IMR-90 (cell line): ENCODE data around the gene NCOA7. TPM values are rescaled to one million over a fixed set of nuclear protein-coding genes. Genes with fewer than 3 reads are reported as not detected.

Source experiments
- ATAC-seq: fragments of 200-7000 bp; cut with Tn5 transposase; 2 replicates; pipeline ENCODE4 v1.9.1; 2020; ENCODE audit warnings: low read depth, mild to moderate bottlenecking, moderate library complexity
- BruUV-seq: library from RNA; stranded (reverse); fragments of 400-500 nt; replicated peaks from 2 replicates; lab custom pipeline; 2021; lab: Mats Ljungman, UMichigan
- CTCF ChIA-PET: fragments of 300-600 bp; formaldehyde crosslinking; extraction: SDS; loops from one replicate; lab custom pipeline; 2021; ENCODE audit warnings: antibody characterized with exemption; lab: Yijun Ruan, JAX
- POLR2A ChIA-PET: fragments of 300-600 bp; sonication (Branson Sonifier 250); formaldehyde crosslinking; loops from one replicate; lab custom pipeline; 2022; ENCODE audit warnings: antibody characterized with exemption; ENCODE audit not compliant: unreplicated experiment; lab: Charles Lee
- DNase-seq: peaks from one replicate; pipeline ENCODE4 v3.0.0; 2013
- H2AFZ ChIP-seq: replicated peaks from 2 replicates; pipeline ENCODE3; 2013; ENCODE audit warnings: low read length, mild to moderate bottlenecking; ENCODE audit not compliant: poor library complexity
- H2AK5ac ChIP-seq: 2 replicates; pipeline ENCODE4 v1.6.1; 2013; ENCODE audit warnings: low read depth, low read length, inconsistent platforms
- H2AK9ac ChIP-seq: replicated peaks from 2 replicates; pipeline ENCODE3; 2013; ENCODE audit warnings: mild to moderate bottlenecking, low read depth, low read length, moderate library complexity; ENCODE audit not compliant: poor library complexity
- H2BK120ac ChIP-seq: 2 replicates; pipeline ENCODE4 v1.6.1; 2013; ENCODE audit warnings: low read depth, low read length, inconsistent platforms
- H2BK15ac ChIP-seq: 3 replicates; pipeline ENCODE4 v1.6.1; 2013; ENCODE audit warnings: low read depth, low read length, inconsistent platforms
- H2BK20ac ChIP-seq: 2 replicates; pipeline ENCODE4 v1.6.1; 2013; ENCODE audit warnings: low read depth, mild to moderate bottlenecking, inconsistent platforms, low read length, moderate library complexity
- H2BK5ac ChIP-seq: 2 replicates; pipeline ENCODE4 v1.6.1; 2013; ENCODE audit warnings: mild to moderate bottlenecking, low read depth, low read length, inconsistent platforms; ENCODE audit not compliant: poor library complexity, severe bottlenecking
- H3K14ac ChIP-seq: replicated peaks from 2 replicates; pipeline ENCODE4 v1.6.1; 2013; ENCODE audit warnings: low read depth, low read length, inconsistent platforms
- H3K18ac ChIP-seq: 2 replicates; pipeline ENCODE4 v1.6.1; 2013; ENCODE audit warnings: low read depth, low read length, control low read depth
- H3K23ac ChIP-seq: 2 replicates; pipeline ENCODE4 v1.6.1; 2013; ENCODE audit warnings: low read depth, low read length, inconsistent platforms
- H3K27ac ChIP-seq: 2 replicates; pipeline ENCODE4 v1.5.1; 2013; ENCODE audit warnings: mild to moderate bottlenecking, control low read depth, low read length; ENCODE audit not compliant: insufficient read depth
- H3K27me3 ChIP-seq: 2 replicates; pipeline ENCODE4 v1.6.1; 2013; ENCODE audit warnings: low read length; ENCODE audit not compliant: control insufficient read depth, insufficient read depth
- H3K36me3 ChIP-seq: 2 replicates; pipeline ENCODE4 v1.6.1; 2013; ENCODE audit warnings: low read length, mixed read lengths; ENCODE audit not compliant: control insufficient read depth, insufficient read depth
- H3K4ac ChIP-seq: 2 replicates; pipeline ENCODE4 v1.6.1; 2013; ENCODE audit warnings: low read depth, low read length, inconsistent platforms
- H3K4me1 ChIP-seq: 2 replicates; pipeline ENCODE4 v1.6.1; 2013; ENCODE audit warnings: low read length, mixed read lengths; ENCODE audit not compliant: control insufficient read depth, insufficient read depth
- H3K4me2 ChIP-seq: 2 replicates; pipeline ENCODE4 v1.6.1; 2013; ENCODE audit warnings: low read depth, mild to moderate bottlenecking, control low read depth, low read length, moderate library complexity
- H3K4me3 ChIP-seq: 2 replicates; pipeline ENCODE4 v1.5.1; 2013; ENCODE audit warnings: low read depth, mild to moderate bottlenecking, control low read depth, low read length, moderate library complexity; ENCODE audit not compliant: insufficient read depth
- H3K56ac ChIP-seq: 2 replicates; pipeline ENCODE4 v1.6.1; 2013; ENCODE audit warnings: low read length, inconsistent platforms; ENCODE audit not compliant: insufficient read depth; ENCODE audit errors: extremely low read depth
- H3K79me1 ChIP-seq, 2 experiments: 2 replicates each; pipeline ENCODE4 v1.6.1; 2013; ENCODE audit warnings: low read length in 2 of 2, inconsistent platforms in 1 of 2, low read depth in 1 of 2
- H3K9ac ChIP-seq: 2 replicates; pipeline ENCODE4 v1.6.1; 2013; ENCODE audit warnings: low read depth, low read length, control low read depth
- H3K9me1 ChIP-seq: 2 replicates; pipeline ENCODE4 v1.6.1; 2013; ENCODE audit warnings: low read length, inconsistent platforms; ENCODE audit not compliant: insufficient read depth
- H3K9me3 ChIP-seq: 2 replicates; pipeline ENCODE4 v1.6.1; 2013; ENCODE audit warnings: low read length; ENCODE audit not compliant: control insufficient read depth, insufficient read depth
- H4K20me1 ChIP-seq: 2 replicates; pipeline ENCODE4 v1.6.1; 2013; ENCODE audit warnings: low read length, inconsistent platforms; ENCODE audit not compliant: insufficient read depth
- H4K5ac ChIP-seq: 2 replicates; pipeline ENCODE4 v1.6.1; 2013; ENCODE audit warnings: mild to moderate bottlenecking, low read depth, low read length, control low read depth
- H4K8ac ChIP-seq, 2 experiments: 2 replicates each; pipeline ENCODE4 v1.6.1; 2013; ENCODE audit warnings: low read depth in 2 of 2, low read length in 2 of 2, control low read depth in 1 of 2, inconsistent platforms in 1 of 2
- H4K91ac ChIP-seq: 2 replicates; pipeline ENCODE4 v1.6.1; 2013; ENCODE audit warnings: low read depth, low read length, inconsistent platforms; ENCODE audit not compliant: insufficient read depth
- BHLHE40 ChIP-seq: fragments of 150-350 bp; IDR thresholded peaks from 2 replicates; pipeline ENCODE4 v1.6.1; 2016; ENCODE audit warnings: mild to moderate bottlenecking, low read depth, low read length
- CEBPB ChIP-seq: IDR thresholded peaks from 2 replicates; pipeline ENCODE4 v1.6.1; 2012; ENCODE audit warnings: low read depth, low read length, improper control_type of control experiment
- CHD1 ChIP-seq: IDR thresholded peaks from 2 replicates; pipeline ENCODE4 v1.6.1; 2012; ENCODE audit warnings: low read depth, low read length, improper control_type of control experiment
- CTCF ChIP-seq: conservative IDR thresholded peaks from 2 replicates; pipeline ENCODE4 v1.5.1; 2012; ENCODE audit warnings: mild to moderate bottlenecking, low read depth, low read length, improper control_type of control experiment
- FOS ChIP-seq: fragments of 150-350 bp; IDR thresholded peaks from 2 replicates; pipeline ENCODE4 v1.6.1; 2016; ENCODE audit warnings: low read depth, low read length
- MAFK ChIP-seq: IDR thresholded peaks from 2 replicates; pipeline ENCODE4 v1.6.1; 2012; ENCODE audit warnings: low read depth, low read length, improper control_type of control experiment
- MAZ ChIP-seq: IDR thresholded peaks from 2 replicates; pipeline ENCODE4 v1.6.1; 2012; ENCODE audit warnings: low read depth, mild to moderate bottlenecking, low read length, improper control_type of control experiment, moderate library complexity, borderline replicate concordance
- MXI1 ChIP-seq: IDR thresholded peaks from 2 replicates; pipeline ENCODE4 v1.6.1; 2012; ENCODE audit warnings: low read depth, mild to moderate bottlenecking, low read length, moderate library complexity, borderline replicate concordance
- NFE2L2 ChIP-seq: fragments of 150-350 bp; IDR thresholded peaks from 2 replicates; pipeline ENCODE4 v1.6.1; 2016; ENCODE audit warnings: low read depth, mild to moderate bottlenecking, low read length
- POLR2A ChIP-seq: IDR thresholded peaks from 2 replicates; pipeline ENCODE4 v1.6.1; 2012; ENCODE audit warnings: mild to moderate bottlenecking, low read depth, low read length
- RAD21 ChIP-seq: IDR thresholded peaks from 2 replicates; pipeline ENCODE4 v1.6.1; 2012; ENCODE audit warnings: low read length, improper control_type of control experiment
- RCOR1 ChIP-seq: IDR thresholded peaks from 2 replicates; pipeline ENCODE4 v1.6.1; 2012; ENCODE audit warnings: mild to moderate bottlenecking, low read length, improper control_type of control experiment; ENCODE audit not compliant: insufficient replicate concordance
- RFX5 ChIP-seq: IDR thresholded peaks from 2 replicates; pipeline ENCODE4 v1.8.0; 2012; ENCODE audit warnings: low read depth, mild to moderate bottlenecking, low read length, moderate library complexity
- SMC3 ChIP-seq: fragments of 150-350 bp; IDR thresholded peaks from 2 replicates; pipeline ENCODE4 v1.6.1; 2016; ENCODE audit warnings: low read depth, mild to moderate bottlenecking, antibody characterized with exemption, low read length, moderate library complexity
- WGBS, 2 experiments: methylation state at CpG; one replicate each; pipeline versions ENCODE4 v1.1.5 to v1.1.7; 2013; ENCODE audit warnings: missing lambda C conversion rate in 2 of 2; ENCODE audit not compliant: insufficient read length in 1 of 2; ENCODE audit errors: extremely low coverage in 2 of 2; 5-methylcytosine and 5-hydroxymethylcytosine counted together
- dilution Hi-C: fragments of 300-500 bp; cut with HindIII; formaldehyde crosslinking; loops from one replicate; pipeline ENCODE4 v1.14.3; 2018; ENCODE audit warnings: low sequenced_read_pairs; ENCODE audit not compliant: unreplicated experiment
- in situ Hi-C: fragments of 300-500 bp; cut with MboI; formaldehyde crosslinking; loops from 3 replicates; pipeline ENCODE4 v1.14.3; 2019; ENCODE audit warnings: low sequenced_read_pairs, inconsistent platforms, mixed read lengths
- intact Hi-C: fragments of 100-400 bp; cut with micrococcal nuclease; formaldehyde crosslinking; loops from 2 replicates; pipeline ENCODE4 v1.10.0; 2022
- polyA plus RNA-seq, 3 experiments: library from polyadenylated mRNA; depleted of rRNA; stranded (reverse); fragments of >200 nt; gene quantifications; 2 replicates each; pipeline ENCODE4 v1.2.3, GENCODE V29; 2012; ENCODE audit warnings: low replicate concordance in 1 of 3
- total RNA-seq: library from RNA; depleted of rRNA; stranded (reverse); fragments of >200 nt; gene quantifications from 2 replicates; pipeline ENCODE4 v1.2.3, GENCODE V29; 2012
- TF ChIP-seq, protein P1 (sequence below): fragments of 150-350 bp; IDR thresholded peaks from 2 replicates; pipeline ENCODE4 v1.6.1; 2017; ENCODE audit warnings: mild to moderate bottlenecking, antibody characterized with exemption, low read length, low read depth

Gene NCOA7
- total and polyA plus RNA-seq, 2 of the 4 experiments (the other 2 are of a cell fraction), result 12.6 to 12.9 TPM

- DNase-seq (no peak), ATAC-seq (no peak)
- H3K18ac ChIP-seq, result no peak overlapping the region
- H4K91ac ChIP-seq, result no peak overlapping the region
- H2AFZ ChIP-seq, result no peak overlapping the region
- no peak overlapping the region for H2AK9ac ChIP-seq
- no peak overlapping the region for H2BK5ac ChIP-seq
- H3K14ac ChIP-seq, result no peak overlapping the region
- H3K4me2 ChIP-seq, result no peak overlapping the region
- H4K5ac ChIP-seq, result no peak overlapping the region
- no peaks in the 10 kb centered on the region for H3K36me3 ChIP-seq
- no peak overlapping the region for H3K23ac ChIP-seq
- peaks cover 60% of the 10 kb centered on the region for H3K27me3 ChIP-seq
- no peak overlapping the region for H3K27ac ChIP-seq
- no peak overlapping the region for H3K4ac ChIP-seq
- no peak overlapping the region for H3K56ac ChIP-seq
- H3K9ac ChIP-seq, result no peak overlapping the region
- dilution Hi-C loops, result no loop called here
- H3K4me1 ChIP-seq, result peaks cover 10% of the 10 kb centered on the region
- in situ Hi-C loops, result no loop called here
- H3K4me3 ChIP-seq, result no peak overlapping the region
- no TSS peak for BruUV-seq
- TF ChIP-seq CEBPB (no peak), CHD1 (no peak), MXI1 (no peak), RCOR1 (no peak), POLR2A (no peak), SMC3 (no peak), BHLHE40 (no peak), FOS (no peak), MAFK (no peak), RFX5 (no peak), RAD21 (no peak), NFE2L2 (no peak), MAZ (no peak), CTCF (no peak)
- TF ChIP-seq, protein P1, sequence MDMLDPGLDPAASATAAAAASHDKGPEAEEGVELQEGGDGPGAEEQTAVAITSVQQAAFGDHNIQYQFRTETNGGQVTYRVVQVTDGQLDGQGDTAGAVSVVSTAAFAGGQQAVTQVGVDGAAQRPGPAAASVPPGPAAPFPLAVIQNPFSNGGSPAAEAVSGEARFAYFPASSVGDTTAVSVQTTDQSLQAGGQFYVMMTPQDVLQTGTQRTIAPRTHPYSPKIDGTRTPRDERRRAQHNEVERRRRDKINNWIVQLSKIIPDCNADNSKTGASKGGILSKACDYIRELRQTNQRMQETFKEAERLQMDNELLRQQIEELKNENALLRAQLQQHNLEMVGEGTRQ, result no peak
- no peak overlapping the region for H2BK120ac ChIP-seq
- ChIA-PET CTCF (no interaction called here), POLR2A (no interaction called here)
- no peaks in the 10 kb centered on the region; the same call in 1 of the 2 replicates for H3K9me3 ChIP-seq
- no peak overlapping the region for H2AK5ac ChIP-seq
- H3K9me1 ChIP-seq, result no peaks in the 10 kb centered on the region
- no peak overlapping the region for H4K8ac ChIP-seq
- intact Hi-C loops, result loop anchor here (5.0 kb wide), 1 partner anchor 384 kb away; no protein-coding TSS in a partner anchor
- no peaks in the 10 kb centered on the region for H3K79me1 ChIP-seq
- H2BK15ac ChIP-seq, result no peak overlapping the region
- no peak overlapping the region for H2BK20ac ChIP-seq
- no peaks in the 10 kb centered on the region for H4K20me1 ChIP-seq
- no CpG with 5 or more reads among the region's 5 CpGs for WGBS, 2 experiments
Measured at GRCh38 chr6:125746019-125746414, 44.7 kb upstream of the NCOA7 start.
